Measurements from ENCODE around the gene ARHGEF17. TPM values are rescaled to one million over a fixed set of nuclear protein-coding genes. Genes with fewer than 3 reads are reported as not detected.

Gene ARHGEF17
- polyA plus RNA-seq, 2 of the 4 experiments (the other 2 are of a cell fraction): 7.0 to 16.2 TPM

GRCh38 chr11:73271936-73272679, 36.0 kb upstream of the ARHGEF17 start, which contains the start of gene P2RY6:
Gene P2RY6 (plus strand): TSS chr11:73272338. CDS start chr11:73296519, 24,181 bp downstream.
- FAIRE-seq (peak; percentile 96), ATAC-seq (peak; percentile 80 to 91), DNase-seq (ENCODE audit: low read depth in 1 of 2, low spot score in 1 of 2) (peak; percentile 93 to 97)
- Histone ChIP-seq H3K4me1 (peaks cover 47% of the 10 kb centered on the region), H3K4me3 (peak within 1 kb of the TSS; percentile 47), H3K9me3 (no peaks in the 10 kb centered on the region), H3K4me2 (peak within 1 kb of the TSS; percentile 90), H3K27ac (peak within 1 kb of the TSS; percentile 88 to 91)
- CTCF ChIA-PET: interaction anchor here (0.9 to 16.0 kb wide), 9 partner anchors 9 to 588 kb away, joined by 3 to 224 read pairs (median 4); no protein-coding TSS in a partner anchor
- POLR2A ChIA-PET: interaction anchor here (1.0 kb wide), 1 partner anchor 14 kb away, joined by 3 read pairs; no protein-coding TSS in a partner anchor
- TF ChIP-seq HOXB5 (CRISPR knock-in tag; IDR thresholded peaks at IDR 0.05): peak; percentile 67; the same call in 1 of the 2 replicates
- TF ChIP-seq GATA3 (IDR thresholded peaks at IDR 0.05; ENCODE audit: borderline replicate concordance): peak; percentile 81
- peak; percentile 53; the same call in 1 of the 2 replicates for TF ChIP-seq E2F6 (IDR thresholded peaks at IDR 0.05; ENCODE audit: borderline replicate concordance, low read depth)
- peak; percentile 44; the same call in 1 of the 2 replicates for TF ChIP-seq PBX3 (IDR thresholded peaks at IDR 0.05)
- TF ChIP-seq FOXS1 (CRISPR knock-in tag; IDR thresholded peaks at IDR 0.05): 0 out of 2 replicates have a peak, but pooled peaks have one; percentile 48
- peak; percentile 98 for TF ChIP-seq MAFK (IDR thresholded peaks at IDR 0.05; ENCODE audit: partially characterized antibody)
- TF ChIP-seq TFCP2L1 (CRISPR knock-in tag; IDR thresholded peaks at IDR 0.05): no peak
- TF ChIP-seq ATOH8 (CRISPR knock-in tag; IDR thresholded peaks at IDR 0.05; ENCODE audit: low read depth): peak; percentile 75; the same call in 1 of the 2 replicates
- TF ChIP-seq ZNF302 (CRISPR knock-in tag; IDR thresholded peaks at IDR 0.05): peak; percentile 56; the same call in 1 of the 2 replicates
- TF ChIP-seq MAX (IDR thresholded peaks at IDR 0.05): peak; percentile 54
- TF ChIP-seq SREBF2 (IDR thresholded peaks at IDR 0.05): no peak
- TF ChIP-seq MAZ (IDR thresholded peaks at IDR 0.05; ENCODE audit: borderline replicate concordance, low read depth, low read length): no peak
- TF ChIP-seq FOSL2 (IDR thresholded peaks at IDR 0.05): no peak
- peak; percentile 91 for TF ChIP-seq FOSL2 (CRISPR knock-in tag; IDR thresholded peaks at IDR 0.05)
- no peak for TF ChIP-seq CEBPB (IDR thresholded peaks at IDR 0.05)
- TF ChIP-seq CHD2 (IDR thresholded peaks at IDR 0.05; ENCODE audit: low read length, partially characterized antibody): peak; percentile 27
- TF ChIP-seq ZFP36 (IDR thresholded peaks at IDR 0.05; ENCODE audit: borderline replicate concordance, partially characterized antibody): no peak
- no peak for TF ChIP-seq ELK1 (IDR thresholded peaks at IDR 0.05; ENCODE audit: low read depth, low read length)
- TF ChIP-seq NFE2L2 (conservative IDR thresholded peaks at IDR 0.05; ENCODE audit: low read length): peak; percentile 85
- peak; percentile 30; the same call in 1 of the 2 replicates for TF ChIP-seq POLR2A (IDR thresholded peaks at IDR 0.05; ENCODE audit: low read length)
- 0 out of 2 replicates have a peak, but pooled peaks have one; percentile 40 for TF ChIP-seq HOXB13 (CRISPR knock-in tag; IDR thresholded peaks at IDR 0.05; ENCODE audit: low read depth)
- peak in 1 of 2 experiments; percentile 27; a peak in 1 of 5 replicates for TF ChIP-seq JUN (IDR thresholded peaks at IDR 0.05)
- 23% methylated on average over 16 of the region's 17 CpGs for WGBS (ENCODE audit: missing lambda C conversion rate)

GRCh38 chr11:73272680-73273038, 35.4 kb upstream of the ARHGEF17 start:
- CTCF ChIA-PET: interaction anchor here (0.6 to 16.0 kb wide), 12 partner anchors 10 to 588 kb away, joined by 3 to 224 read pairs (median 4); no protein-coding TSS in a partner anchor
- FAIRE-seq (no peak), DNase-seq (ENCODE audit: low read depth in 1 of 2, low spot score in 1 of 2) (no peak), ATAC-seq (peak in 1 of 2 experiments; percentile 3; a peak in 3 of 6 replicates)
- 39% methylated on average over 7 of the region's 7 CpGs for WGBS (ENCODE audit: missing lambda C conversion rate)
- no peaks in the 10 kb centered on the region for H3K9me3 ChIP-seq
- peak overlapping the region; percentile 90 for H3K4me2 ChIP-seq
- H3K4me3 ChIP-seq: peak overlapping the region; percentile 47
- peaks cover 47% of the 10 kb centered on the region for H3K4me1 ChIP-seq
- TF ChIP-seq FOSL2 (IDR thresholded peaks at IDR 0.05) (no peak), FOSL2 (CRISPR knock-in tag; IDR thresholded peaks at IDR 0.05) (no peak), HDAC2 (IDR thresholded peaks at IDR 0.05) (0 out of 2 replicates have a peak, but pooled peaks have one; percentile 59), ZC3H11A (IDR thresholded peaks at IDR 0.05) (no peak), GATA3 (IDR thresholded peaks at IDR 0.05; ENCODE audit: borderline replicate concordance) (no peak), E2F6 (IDR thresholded peaks at IDR 0.05; ENCODE audit: borderline replicate concordance, low read depth) (no peak; the same call in 1 of the 2 replicates), KDM1A (IDR thresholded peaks at IDR 0.05; ENCODE audit: low read depth) (peak; percentile 79), JUN (IDR thresholded peaks at IDR 0.05) (0 out of 5 replicates have a peak, but pooled peaks of 1 of the 2 experiments have one; percentile 23), ZSCAN20 (CRISPR knock-in tag; IDR thresholded peaks at IDR 0.05) (no peak), NPAS2 (CRISPR knock-in tag; IDR thresholded peaks at IDR 0.05; ENCODE audit: borderline replicate concordance) (no peak), RAD21 (conservative IDR thresholded peaks at IDR 0.05 in 1 of 2, IDR thresholded peaks at IDR 0.05 in 1 of 2) (no peak), CHD4 (IDR thresholded peaks at IDR 0.05; ENCODE audit: borderline replicate concordance) (0 out of 2 replicates have a peak, but pooled peaks have one; percentile 21)
- peak overlapping the region; percentile 88 to 91 for H3K27ac ChIP-seq
- POLR2A ChIA-PET: interaction anchor here (1.0 kb wide), 1 partner anchor 15 kb away, joined by 3 read pairs; no protein-coding TSS in a partner anchor

Measured in A549 (cell line).